Measurements from ENCODE around the gene AZIN2.

Gene AZIN2

DNA sequence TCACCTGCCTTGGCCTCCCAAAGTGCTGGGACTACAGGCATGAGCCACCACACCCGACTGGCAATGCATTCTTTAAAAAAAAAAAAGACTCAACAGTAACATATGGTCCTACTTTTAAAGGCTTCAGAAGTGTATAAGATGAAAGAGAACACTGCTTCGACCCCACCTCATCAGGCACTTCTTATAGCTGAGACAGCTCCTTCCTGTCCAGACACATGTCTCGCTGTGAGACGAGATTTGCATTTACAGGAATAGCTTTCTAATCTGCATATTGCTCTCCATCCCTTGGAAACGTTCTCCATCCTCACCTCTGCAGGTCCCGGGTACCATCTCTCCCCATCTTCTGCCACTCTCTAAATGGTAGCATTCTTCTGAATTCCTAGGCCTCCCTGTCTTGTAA, 6.7 kb downstream of the AZIN2 start:
- H3K4me1 Mint-ChIP-seq = peaks cover 20% of the 10 kb centered on the region
- no peak overlapping the region for H3K27ac Mint-ChIP-seq
- TF ChIP-seq, protein P1, sequence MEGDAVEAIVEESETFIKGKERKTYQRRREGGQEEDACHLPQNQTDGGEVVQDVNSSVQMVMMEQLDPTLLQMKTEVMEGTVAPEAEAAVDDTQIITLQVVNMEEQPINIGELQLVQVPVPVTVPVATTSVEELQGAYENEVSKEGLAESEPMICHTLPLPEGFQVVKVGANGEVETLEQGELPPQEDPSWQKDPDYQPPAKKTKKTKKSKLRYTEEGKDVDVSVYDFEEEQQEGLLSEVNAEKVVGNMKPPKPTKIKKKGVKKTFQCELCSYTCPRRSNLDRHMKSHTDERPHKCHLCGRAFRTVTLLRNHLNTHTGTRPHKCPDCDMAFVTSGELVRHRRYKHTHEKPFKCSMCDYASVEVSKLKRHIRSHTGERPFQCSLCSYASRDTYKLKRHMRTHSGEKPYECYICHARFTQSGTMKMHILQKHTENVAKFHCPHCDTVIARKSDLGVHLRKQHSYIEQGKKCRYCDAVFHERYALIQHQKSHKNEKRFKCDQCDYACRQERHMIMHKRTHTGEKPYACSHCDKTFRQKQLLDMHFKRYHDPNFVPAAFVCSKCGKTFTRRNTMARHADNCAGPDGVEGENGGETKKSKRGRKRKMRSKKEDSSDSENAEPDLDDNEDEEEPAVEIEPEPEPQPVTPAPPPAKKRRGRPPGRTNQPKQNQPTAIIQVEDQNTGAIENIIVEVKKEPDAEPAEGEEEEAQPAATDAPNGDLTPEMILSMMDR (IDR thresholded peaks at IDR 0.05) = no peak
- H3K36me3 Mint-ChIP-seq (ENCODE audit: low read depth) = no peaks in the 10 kb centered on the region
- H3K27me3 Mint-ChIP-seq (ENCODE audit: low read depth, poor library complexity) = peaks cover 38% of the 10 kb centered on the region
- no peaks in the 10 kb centered on the region for H3K9me3 Mint-ChIP-seq
- DNase-seq = no peak
- H3K4me3 Mint-ChIP-seq = no peak overlapping the region

GRCh38 chr1:33088119-33088906, 7.4 kb downstream of the AZIN2 start:
- H3K9me3 Mint-ChIP-seq = no peaks in the 10 kb centered on the region
- DNase-seq = no peak
- no peak overlapping the region for H3K4me3 Mint-ChIP-seq

DNA sequence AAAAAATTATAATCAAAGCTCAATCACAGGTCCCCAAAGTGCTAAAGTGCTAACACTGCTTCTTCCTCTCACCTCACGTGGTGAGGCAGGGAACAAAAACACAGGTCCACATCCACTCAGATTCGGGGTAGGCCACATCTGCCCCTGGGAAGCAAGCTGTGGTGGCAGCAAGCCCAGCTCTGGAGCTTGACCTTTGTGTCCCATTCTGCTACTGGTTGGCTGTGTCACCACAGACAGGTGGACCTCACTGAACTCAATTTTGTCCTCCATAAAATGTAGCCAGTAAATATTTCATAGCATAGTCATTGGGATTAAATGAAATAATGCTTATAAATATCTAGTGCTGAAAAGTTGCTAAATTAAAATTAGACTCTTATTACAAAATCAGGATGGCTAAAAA, 8.5 kb downstream of the AZIN2 start:
- TF ChIP-seq, protein P1 (IDR thresholded peaks at IDR 0.05) = no peak
- Mint-ChIP-seq H3K36me3 (ENCODE audit: low read depth) (no peaks in the 10 kb centered on the region), H3K9me3 (no peaks in the 10 kb centered on the region), H3K27me3 (ENCODE audit: low read depth, poor library complexity) (peaks cover 20% of the 10 kb centered on the region), H3K4me1 (peaks cover 28% of the 10 kb centered on the region), H3K27ac (no peak overlapping the region), H3K4me3 (no peak overlapping the region)
- no peak for DNase-seq

More at GRCh38 chr1:33088119-33088906, 7.4 kb downstream of the AZIN2 start:
- H3K36me3 Mint-ChIP-seq (ENCODE audit: low read depth) = no peaks in the 10 kb centered on the region
- H3K27me3 Mint-ChIP-seq (ENCODE audit: low read depth, poor library complexity) = peaks cover 31% of the 10 kb centered on the region
- H3K27ac Mint-ChIP-seq = no peak overlapping the region
- H3K4me1 Mint-ChIP-seq = peaks cover 24% of the 10 kb centered on the region
- TF ChIP-seq, protein P1 (IDR thresholded peaks at IDR 0.05) = no peak

GRCh38 chr1:33092438-33092837, 11.5 kb downstream of the AZIN2 start:
- peaks cover 4% of the 10 kb centered on the region for H3K36me3 Mint-ChIP-seq (ENCODE audit: low read depth)
- peaks cover 34% of the 10 kb centered on the region for H3K4me1 Mint-ChIP-seq
- TF ChIP-seq, protein P1 (IDR thresholded peaks at IDR 0.05) = no peak
- H3K27ac Mint-ChIP-seq = peak overlapping the region; percentile 66
- H3K4me3 Mint-ChIP-seq = no peak overlapping the region
- H3K27me3 Mint-ChIP-seq (ENCODE audit: low read depth, poor library complexity) = peaks cover 3% of the 10 kb centered on the region
- DNase-seq = no peak
- no peaks in the 10 kb centered on the region for H3K9me3 Mint-ChIP-seq

GRCh38 chr1:33093004-33093403, 12.1 kb downstream of the AZIN2 start:
- no peak for DNase-seq
- Mint-ChIP-seq H3K4me3 (no peak overlapping the region), H3K4me1 (peaks cover 30% of the 10 kb centered on the region), H3K27me3 (ENCODE audit: low read depth, poor library complexity) (peaks cover 2% of the 10 kb centered on the region), H3K27ac (no peak overlapping the region), H3K9me3 (no peaks in the 10 kb centered on the region), H3K36me3 (ENCODE audit: low read depth) (peaks cover 4% of the 10 kb centered on the region)
- TF ChIP-seq, protein P1 (IDR thresholded peaks at IDR 0.05) = no peak

GRCh38 chr1:33094486-33094885, 13.5 kb downstream of the AZIN2 start:
- H3K9me3 Mint-ChIP-seq = no peaks in the 10 kb centered on the region
- DNase-seq = no peak
- no peak overlapping the region for H3K4me3 Mint-ChIP-seq
- no peak overlapping the region for H3K27ac Mint-ChIP-seq
- H3K4me1 Mint-ChIP-seq = peaks cover 27% of the 10 kb centered on the region
- TF ChIP-seq, protein P1 (IDR thresholded peaks at IDR 0.05) = no peak
- no peaks in the 10 kb centered on the region for H3K27me3 Mint-ChIP-seq (ENCODE audit: low read depth, poor library complexity)
- H3K36me3 Mint-ChIP-seq (ENCODE audit: low read depth) = peaks cover 11% of the 10 kb centered on the region

Measured in nephron progenitor cell (in vitro differentiated cells).